PFSK-1 (cell line): ENCODE data around the gene TUT1.

Source experiments
- FOXP2 ChIP-seq: optimal IDR thresholded peaks from 2 replicates; pipeline ENCODE3; 2011; ENCODE audit warnings: borderline replicate concordance, control low read depth, inconsistent platforms; ENCODE audit not compliant: insufficient read depth; ENCODE audit errors: extremely low read length, extremely low read depth
- REST ChIP-seq, 2 experiments: IDR thresholded peaks; 2 replicates each; pipeline versions ENCODE4 v1.6.1 to v1.8.0; 2011 to 2012; ENCODE audit warnings: low read depth in 2 of 2, low read length in 2 of 2, control low read depth in 1 of 2, inconsistent platforms in 1 of 2, mild to moderate bottlenecking in 1 of 2, moderate library complexity in 1 of 2; ENCODE audit not compliant: insufficient read depth in 1 of 2
- TAF1 ChIP-seq: IDR thresholded peaks from 2 replicates; pipeline ENCODE4 v1.6.1; 2012; ENCODE audit warnings: low read length, control low read depth, borderline replicate concordance; ENCODE audit not compliant: insufficient read depth

DNA sequence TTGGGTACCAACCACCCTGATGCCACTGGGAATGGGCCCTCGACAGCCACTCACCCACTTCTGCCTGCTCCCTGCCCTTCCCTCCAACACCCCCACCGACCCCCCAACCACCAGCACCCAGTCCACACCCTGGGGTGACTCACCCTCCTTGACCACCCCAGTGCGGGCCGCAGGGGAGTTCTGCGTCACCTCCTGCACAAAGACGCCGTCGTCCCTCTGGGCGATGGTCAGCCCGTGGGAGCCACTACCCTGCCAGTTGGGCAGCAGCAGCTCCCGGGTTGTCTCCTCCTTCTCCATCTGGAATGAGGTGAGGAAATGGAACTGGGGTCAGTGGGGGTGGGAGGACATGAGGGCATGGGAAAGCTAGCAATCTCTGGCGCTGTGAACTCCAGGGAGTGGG is 55.5 kb downstream of the TUT1 start:
- TF ChIP-seq REST (IDR thresholded peaks at IDR 0.05; ENCODE audit: insufficient read depth in 1 of 2, low read depth in 2 of 2, low read length in 2 of 2): no peak
- no peak for TF ChIP-seq TAF1
- TF ChIP-seq FOXP2: no peak
